Measurements from ENCODE around the gene ABCA8. TPM values are rescaled to one million over a fixed set of nuclear protein-coding genes. Genes with fewer than 3 reads are reported as not detected.

ABCA8 gene
- total RNA-seq, 1 experiment from 2014 or later, result not detected

- Histone ChIP-seq H2BK120ac (ENCODE audit: low read depth, low read length, poor library complexity, severe bottlenecking) (no peak overlapping the region), H3K56ac (ENCODE audit: insufficient read length, low read depth, low read length) (no peak overlapping the region), H2AK5ac (ENCODE audit: insufficient read length, low read length) (no peak overlapping the region), H4K8ac (replicated peaks; ENCODE audit: insufficient read length, low read depth, low read length) (no peak overlapping the region), H3K4ac (ENCODE audit: low read depth, low read length) (no peak overlapping the region), H2BK15ac (ENCODE audit: low read depth, low read length) (no peak overlapping the region), H3K23me2 (ENCODE audit: insufficient read length, low read depth, low read length, poor library complexity, severe bottlenecking) (no peaks in the 10 kb centered on the region), H2BK5ac (ENCODE audit: insufficient read length, low read length) (no peak overlapping the region), H3K18ac (ENCODE audit: insufficient read length, low read depth, low read length) (no peak overlapping the region), H3K79me1 (ENCODE audit: insufficient read depth, low read depth, low read length, poor library complexity, severe bottlenecking) (no peaks in the 10 kb centered on the region), H3K4me2 (ENCODE audit: insufficient read depth, insufficient read length, low read length) (no peak overlapping the region), H3K27ac (ENCODE audit: insufficient read length, low read depth, low read length) (no peak overlapping the region), H3K4me1 (ENCODE audit: insufficient read depth, low read length) (no peaks in the 10 kb centered on the region), H3K79me2 (ENCODE audit: insufficient read depth, low read length) (no peaks in the 10 kb centered on the region), H2BK12ac (ENCODE audit: insufficient read length, low read depth, low read length) (no peak overlapping the region), H4K91ac (ENCODE audit: insufficient read length, low read depth, low read length) (no peak overlapping the region), H3K27me3 (ENCODE audit: insufficient read depth, low read length) (no peaks in the 10 kb centered on the region), H4K5ac (ENCODE audit: insufficient read length, low read depth, low read length) (no peak overlapping the region), H3K9ac (ENCODE audit: extremely low read depth, insufficient read length, low read length) (no peak overlapping the region), H3K9me3 (ENCODE audit: control insufficient read depth, low read depth, low read length) (no peaks in the 10 kb centered on the region), H3K14ac (ENCODE audit: insufficient read depth, low read length) (no peak overlapping the region), H3K23ac (ENCODE audit: insufficient read length, low read depth, low read length) (no peak overlapping the region), H2AFZ (ENCODE audit: low read length) (no peak overlapping the region), H4K20me1 (ENCODE audit: control insufficient read depth, insufficient read depth, insufficient read length) (no peaks in the 10 kb centered on the region), H3T11ph (ENCODE audit: low read length) (no peak overlapping the region), H2BK20ac (ENCODE audit: low read depth, low read length, poor library complexity, severe bottlenecking) (no peak overlapping the region)
- Mint-ChIP-seq H3K27ac (no peak overlapping the region), H3K4me1 (no peaks in the 10 kb centered on the region), H3K9me3 (peaks cover 3 to 4% of the 10 kb centered on the region in 2 experiments; a peak in 4 of 5 replicates), H3K36me3 (ENCODE audit: insufficient read depth in 1 of 3, low read depth in 3 of 3) (no peaks in the 10 kb centered on the region; a peak in 1 of 7 replicates), H3K27me3 (ENCODE audit: low read depth) (no peaks in the 10 kb centered on the region), H3K4me3 (no peak overlapping the region)
- WGBS (ENCODE audit: extremely low coverage, insufficient read length, low lambda C conversion rate), result no CpG with 5 or more reads among the region's 2 CpGs
- DNase-seq, result no peak
- TF ChIP-seq CTCF (conservative IDR thresholded peaks at IDR 0.05), result no peak
Observed at GRCh38 chr17:68860941-68861340, 94.3 kb downstream of the ABCA8 start.

Data from H9 (cell line).